Measurements from ENCODE around the gene AHCYL2.

DNA sequence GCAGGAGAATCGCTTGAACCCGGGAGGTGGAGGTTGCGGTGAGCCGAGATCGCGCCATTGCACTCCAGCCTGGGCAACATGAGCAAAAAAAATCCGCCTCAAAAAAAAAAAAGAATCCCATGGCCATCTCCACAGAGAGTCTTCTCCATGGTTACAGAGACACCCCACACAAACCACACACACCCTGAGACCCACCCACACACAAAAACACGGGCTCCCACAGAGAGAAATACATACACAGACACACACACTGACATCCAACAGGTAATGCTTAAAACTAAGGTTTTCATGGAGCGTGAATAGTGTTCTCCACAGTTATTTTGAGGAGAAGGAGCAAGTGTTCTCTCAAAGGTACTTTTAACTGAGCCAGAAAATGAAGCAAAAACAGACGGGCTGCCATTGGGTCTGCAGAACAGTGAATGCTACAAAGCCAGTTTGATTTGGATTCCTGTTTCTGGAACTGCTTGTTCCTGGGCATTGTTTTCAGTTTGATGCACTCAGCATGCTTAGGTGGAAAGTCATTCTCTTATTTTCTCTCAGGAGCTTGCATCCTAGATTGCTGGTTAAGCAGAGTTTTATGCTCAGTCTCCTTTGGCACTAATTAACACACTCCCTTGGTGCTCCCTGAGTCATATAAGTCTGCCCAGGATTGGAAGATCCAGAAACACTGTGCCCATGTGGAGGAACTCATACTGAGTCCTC is 15.4 kb downstream of the AHCYL2 start:
- TF ChIP-seq, protein P1, sequence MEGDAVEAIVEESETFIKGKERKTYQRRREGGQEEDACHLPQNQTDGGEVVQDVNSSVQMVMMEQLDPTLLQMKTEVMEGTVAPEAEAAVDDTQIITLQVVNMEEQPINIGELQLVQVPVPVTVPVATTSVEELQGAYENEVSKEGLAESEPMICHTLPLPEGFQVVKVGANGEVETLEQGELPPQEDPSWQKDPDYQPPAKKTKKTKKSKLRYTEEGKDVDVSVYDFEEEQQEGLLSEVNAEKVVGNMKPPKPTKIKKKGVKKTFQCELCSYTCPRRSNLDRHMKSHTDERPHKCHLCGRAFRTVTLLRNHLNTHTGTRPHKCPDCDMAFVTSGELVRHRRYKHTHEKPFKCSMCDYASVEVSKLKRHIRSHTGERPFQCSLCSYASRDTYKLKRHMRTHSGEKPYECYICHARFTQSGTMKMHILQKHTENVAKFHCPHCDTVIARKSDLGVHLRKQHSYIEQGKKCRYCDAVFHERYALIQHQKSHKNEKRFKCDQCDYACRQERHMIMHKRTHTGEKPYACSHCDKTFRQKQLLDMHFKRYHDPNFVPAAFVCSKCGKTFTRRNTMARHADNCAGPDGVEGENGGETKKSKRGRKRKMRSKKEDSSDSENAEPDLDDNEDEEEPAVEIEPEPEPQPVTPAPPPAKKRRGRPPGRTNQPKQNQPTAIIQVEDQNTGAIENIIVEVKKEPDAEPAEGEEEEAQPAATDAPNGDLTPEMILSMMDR (IDR thresholded peaks at IDR 0.05; ENCODE audit: low read depth, low read length, poor library complexity, severe bottlenecking), result no peak
- TF ChIP-seq EZH2phosphoT487 (IDR thresholded peaks at IDR 0.05; ENCODE audit: borderline replicate concordance, low read length), result no peak
